Breast epithelium (tissue), 3 donors: ENCODE data around the gene TBC1D32.

Experiments used
- CTCF ChIP-seq, 3 donors: fragments of 450-650 bp; IDR thresholded peaks; one replicate each; pipeline ENCODE4 v1.5.1; 2016 to 2017; ENCODE audit warnings: antibody characterized with exemption in 3 of 3, mild to moderate bottlenecking in 3 of 3, moderate library complexity in 3 of 3
- POLR2A ChIP-seq: fragments of 450-650 bp; IDR thresholded peaks from one replicate; pipeline ENCODE4 v1.6.1; 2016; ENCODE audit warnings: antibody characterized with exemption, mild to moderate bottlenecking, moderate library complexity

GRCh38 chr6:121302882-121303281, 31.4 kb downstream of the TBC1D32 start:
- TF ChIP-seq CTCF (IDR thresholded peaks at IDR 0.05) (no peak), POLR2A (no peak)
